ENCODE measurements around the gene LAMB1.

The LAMB1 gene

GRCh38 chr7:107943018-107943417, 59.9 kb downstream of the LAMB1 start:
- H3K36me3 ChIP-seq (ENCODE audit: control insufficient read depth, insufficient read depth, low read length): no peaks in the 10 kb centered on the region
- H3K4me1 ChIP-seq (ENCODE audit: control insufficient read depth, insufficient read depth, low read length, poor library complexity, severe bottlenecking): no peaks in the 10 kb centered on the region
- DNase-seq: no peak
- H3K27me3 ChIP-seq (replicated peaks; ENCODE audit: control insufficient read depth, insufficient read depth, low read length, poor library complexity, severe bottlenecking): no peaks in the 10 kb centered on the region
- H3K4me3 ChIP-seq (ENCODE audit: insufficient read depth, low read depth, low read length, poor library complexity, severe bottlenecking): no peak overlapping the region
- no peaks in the 10 kb centered on the region for H3K9me3 ChIP-seq (ENCODE audit: control insufficient read depth, low read length)
- H3K27ac ChIP-seq (ENCODE audit: insufficient read depth, low read length, poor library complexity, severe bottlenecking): no peak overlapping the region

- no peaks in the 10 kb centered on the region for H3K27me3 ChIP-seq (replicated peaks; ENCODE audit: control insufficient read depth, insufficient read depth, low read length, poor library complexity, severe bottlenecking)
- no peak for DNase-seq
- H3K27ac ChIP-seq (ENCODE audit: insufficient read depth, low read length, poor library complexity, severe bottlenecking): no peak overlapping the region
- H3K9me3 ChIP-seq (ENCODE audit: control insufficient read depth, low read length): no peaks in the 10 kb centered on the region
- no peak overlapping the region for H3K4me3 ChIP-seq (ENCODE audit: insufficient read depth, low read depth, low read length, poor library complexity, severe bottlenecking)
- no peaks in the 10 kb centered on the region for H3K36me3 ChIP-seq (ENCODE audit: control insufficient read depth, insufficient read depth, low read length)
- no peaks in the 10 kb centered on the region for H3K4me1 ChIP-seq (ENCODE audit: control insufficient read depth, insufficient read depth, low read length, poor library complexity, severe bottlenecking)
Measured at GRCh38 chr7:107940951-107941350, 62.0 kb downstream of the LAMB1 start.

DNA sequence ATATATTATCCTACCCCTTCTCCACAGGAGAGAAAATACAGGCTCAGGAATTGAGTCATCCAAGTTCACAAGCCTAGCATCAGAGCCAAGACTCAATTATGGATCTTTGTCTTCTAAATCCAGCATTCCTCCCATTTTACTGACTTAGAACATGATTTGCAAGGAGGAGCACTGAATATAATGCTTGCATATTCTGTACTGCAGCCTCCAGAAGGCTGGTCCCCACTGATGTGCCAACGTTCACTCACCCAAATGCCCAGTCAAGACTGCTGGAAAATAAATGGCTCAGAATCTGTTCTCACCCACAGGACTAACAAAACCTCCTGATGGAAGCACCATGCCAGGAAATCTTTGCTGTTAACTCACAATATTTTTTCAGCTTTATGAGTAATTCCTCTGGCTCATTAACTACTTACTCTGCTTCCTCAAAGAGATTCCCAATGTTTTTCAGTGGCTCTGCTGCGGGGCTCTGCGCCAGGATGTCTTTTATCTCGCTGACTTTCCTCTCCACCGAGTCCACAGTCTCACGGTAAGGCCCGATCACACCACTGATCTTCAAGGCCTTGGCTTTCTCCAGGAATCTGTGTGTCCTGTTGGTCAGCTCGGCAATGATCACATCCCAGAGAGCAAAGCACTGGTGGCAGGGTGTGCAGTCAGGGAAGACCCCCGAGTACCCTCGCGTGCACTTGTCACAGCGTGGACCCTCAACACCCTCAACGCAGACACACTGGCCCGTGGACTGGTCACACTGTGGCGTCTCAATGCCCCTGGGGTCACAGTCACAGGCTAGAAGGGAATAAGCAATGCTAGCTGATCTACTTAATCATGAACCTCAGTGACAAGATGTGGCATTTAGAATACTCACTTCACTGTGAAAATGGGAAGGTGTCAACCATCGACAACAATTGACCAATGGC, 63.1 kb downstream of the LAMB1 start:
- H3K4me3 ChIP-seq (ENCODE audit: insufficient read depth, low read depth, low read length, poor library complexity, severe bottlenecking): no peak overlapping the region
- no peaks in the 10 kb centered on the region for H3K36me3 ChIP-seq (ENCODE audit: control insufficient read depth, insufficient read depth, low read length)
- no peak overlapping the region for H3K27ac ChIP-seq (ENCODE audit: insufficient read depth, low read length, poor library complexity, severe bottlenecking)
- H3K27me3 ChIP-seq (replicated peaks; ENCODE audit: control insufficient read depth, insufficient read depth, low read length, poor library complexity, severe bottlenecking): no peaks in the 10 kb centered on the region
- no peaks in the 10 kb centered on the region for H3K4me1 ChIP-seq (ENCODE audit: control insufficient read depth, insufficient read depth, low read length, poor library complexity, severe bottlenecking)
- no peak for DNase-seq
- no peaks in the 10 kb centered on the region for H3K9me3 ChIP-seq (ENCODE audit: control insufficient read depth, low read length)

- Histone ChIP-seq H3K9me3 (ENCODE audit: control insufficient read depth, low read length) (no peaks in the 10 kb centered on the region), H3K27me3 (replicated peaks; ENCODE audit: control insufficient read depth, insufficient read depth, low read length, poor library complexity, severe bottlenecking) (no peaks in the 10 kb centered on the region), H3K4me3 (ENCODE audit: insufficient read depth, low read depth, low read length, poor library complexity, severe bottlenecking) (no peak overlapping the region), H3K4me1 (ENCODE audit: control insufficient read depth, insufficient read depth, low read length, poor library complexity, severe bottlenecking) (no peaks in the 10 kb centered on the region), H3K27ac (ENCODE audit: insufficient read depth, low read length, poor library complexity, severe bottlenecking) (no peak overlapping the region), H3K36me3 (ENCODE audit: control insufficient read depth, insufficient read depth, low read length) (no peaks in the 10 kb centered on the region)
- DNase-seq: no peak
Measured at GRCh38 chr7:107938456-107939250, 64.3 kb downstream of the LAMB1 start.

DNA sequence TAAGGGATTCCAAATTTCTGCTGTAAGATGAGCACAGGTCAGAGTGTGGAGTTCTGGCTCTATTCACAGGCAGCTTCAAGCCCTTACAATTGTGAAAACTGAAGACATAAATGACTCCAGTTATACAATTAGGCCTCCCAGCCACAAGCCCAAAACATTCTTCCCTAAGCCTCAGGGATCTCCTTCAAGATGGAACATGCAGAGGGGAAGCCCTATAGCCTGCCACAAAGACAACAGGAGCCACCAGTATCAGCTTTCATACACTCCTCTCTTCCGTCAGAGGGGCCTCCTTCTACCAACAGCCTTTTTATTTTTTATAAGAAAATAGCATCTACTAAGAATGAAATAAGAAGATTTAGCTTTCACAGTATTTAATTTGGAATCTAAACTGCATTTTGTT, 65.4 kb downstream of the LAMB1 start:
- no peaks in the 10 kb centered on the region for H3K27me3 ChIP-seq (replicated peaks; ENCODE audit: control insufficient read depth, insufficient read depth, low read length, poor library complexity, severe bottlenecking)
- H3K9me3 ChIP-seq (ENCODE audit: control insufficient read depth, low read length): no peaks in the 10 kb centered on the region
- DNase-seq: no peak
- H3K4me3 ChIP-seq (ENCODE audit: insufficient read depth, low read depth, low read length, poor library complexity, severe bottlenecking): no peak overlapping the region
- no peaks in the 10 kb centered on the region for H3K4me1 ChIP-seq (ENCODE audit: control insufficient read depth, insufficient read depth, low read length, poor library complexity, severe bottlenecking)
- H3K27ac ChIP-seq (ENCODE audit: insufficient read depth, low read length, poor library complexity, severe bottlenecking): no peak overlapping the region
- H3K36me3 ChIP-seq (ENCODE audit: control insufficient read depth, insufficient read depth, low read length): no peaks in the 10 kb centered on the region

GRCh38 chr7:107936312-107936711, 66.6 kb downstream of the LAMB1 start:
- H3K27me3 ChIP-seq (replicated peaks; ENCODE audit: control insufficient read depth, insufficient read depth, low read length, poor library complexity, severe bottlenecking): no peaks in the 10 kb centered on the region
- no peak overlapping the region for H3K27ac ChIP-seq (ENCODE audit: insufficient read depth, low read length, poor library complexity, severe bottlenecking)
- H3K4me3 ChIP-seq (ENCODE audit: insufficient read depth, low read depth, low read length, poor library complexity, severe bottlenecking): no peak overlapping the region
- no peaks in the 10 kb centered on the region for H3K4me1 ChIP-seq (ENCODE audit: control insufficient read depth, insufficient read depth, low read length, poor library complexity, severe bottlenecking)
- no peaks in the 10 kb centered on the region for H3K36me3 ChIP-seq (ENCODE audit: control insufficient read depth, insufficient read depth, low read length)
- no peaks in the 10 kb centered on the region for H3K9me3 ChIP-seq (ENCODE audit: control insufficient read depth, low read length)
- DNase-seq: no peak

DNA sequence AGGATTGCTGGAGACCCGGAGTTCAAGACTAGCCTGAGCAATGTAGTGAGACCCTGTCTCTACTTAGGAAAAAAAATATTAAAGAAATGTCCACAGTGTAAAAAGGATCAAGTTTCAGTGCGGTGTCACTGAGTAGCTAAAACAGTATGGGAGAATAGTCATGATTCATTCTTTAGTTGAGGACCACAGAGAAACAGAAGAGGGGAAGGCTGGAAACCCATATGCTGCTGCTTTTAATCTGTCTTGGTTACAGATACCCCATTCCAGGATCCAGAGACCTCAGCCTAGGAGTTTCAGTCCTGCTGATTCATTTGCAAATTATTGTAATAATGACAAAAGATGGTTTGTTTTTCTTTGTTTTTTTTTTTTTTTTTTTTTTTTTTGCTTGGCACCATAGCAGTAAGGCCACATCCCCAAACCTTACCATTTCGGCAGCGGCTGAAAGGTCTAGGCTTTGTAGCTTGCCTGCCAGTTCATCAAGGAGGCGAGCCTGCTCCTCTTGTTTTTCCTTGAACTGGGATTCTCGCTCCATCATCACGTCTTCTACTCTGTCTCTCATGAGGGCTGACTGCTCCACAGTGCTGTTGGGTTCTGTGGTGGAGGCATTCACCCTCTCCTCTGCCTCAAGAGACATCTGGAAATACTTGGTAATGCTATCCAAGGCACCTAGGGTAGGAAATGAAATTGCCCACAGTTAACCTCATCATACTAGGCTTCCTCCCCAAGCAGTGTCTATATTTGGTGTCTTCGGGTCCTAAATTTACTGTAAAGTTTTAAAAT, 67.8 kb downstream of the LAMB1 start:
- Histone ChIP-seq H3K9me3 (ENCODE audit: control insufficient read depth, low read length) (no peaks in the 10 kb centered on the region), H3K4me3 (ENCODE audit: insufficient read depth, low read depth, low read length, poor library complexity, severe bottlenecking) (no peak overlapping the region), H3K27ac (ENCODE audit: insufficient read depth, low read length, poor library complexity, severe bottlenecking) (no peak overlapping the region), H3K27me3 (replicated peaks; ENCODE audit: control insufficient read depth, insufficient read depth, low read length, poor library complexity, severe bottlenecking) (no peaks in the 10 kb centered on the region), H3K4me1 (ENCODE audit: control insufficient read depth, insufficient read depth, low read length, poor library complexity, severe bottlenecking) (no peaks in the 10 kb centered on the region), H3K36me3 (ENCODE audit: control insufficient read depth, insufficient read depth, low read length) (no peaks in the 10 kb centered on the region)
- no peak for DNase-seq

- Histone ChIP-seq H3K4me1 (ENCODE audit: control insufficient read depth, insufficient read depth, low read length, poor library complexity, severe bottlenecking) (no peaks in the 10 kb centered on the region), H3K27me3 (replicated peaks; ENCODE audit: control insufficient read depth, insufficient read depth, low read length, poor library complexity, severe bottlenecking) (no peaks in the 10 kb centered on the region), H3K36me3 (ENCODE audit: control insufficient read depth, insufficient read depth, low read length) (no peaks in the 10 kb centered on the region), H3K9me3 (ENCODE audit: control insufficient read depth, low read length) (no peaks in the 10 kb centered on the region), H3K4me3 (ENCODE audit: insufficient read depth, low read depth, low read length, poor library complexity, severe bottlenecking) (no peak overlapping the region), H3K27ac (ENCODE audit: insufficient read depth, low read length, poor library complexity, severe bottlenecking) (no peak overlapping the region)
- no peak for DNase-seq
Measured at GRCh38 chr7:107933386-107934013, 69.5 kb downstream of the LAMB1 start.

GRCh38 chr7:107932805-107933204, 70.2 kb downstream of the LAMB1 start:
- no peak for DNase-seq
- no peaks in the 10 kb centered on the region for H3K36me3 ChIP-seq (ENCODE audit: control insufficient read depth, insufficient read depth, low read length)

More at GRCh38 chr7:107932805-107933204, 70.2 kb downstream of the LAMB1 start:
- Histone ChIP-seq H3K27me3 (replicated peaks; ENCODE audit: control insufficient read depth, insufficient read depth, low read length, poor library complexity, severe bottlenecking) (no peaks in the 10 kb centered on the region), H3K27ac (ENCODE audit: insufficient read depth, low read length, poor library complexity, severe bottlenecking) (no peak overlapping the region), H3K9me3 (ENCODE audit: control insufficient read depth, low read length) (no peaks in the 10 kb centered on the region), H3K4me3 (ENCODE audit: insufficient read depth, low read depth, low read length, poor library complexity, severe bottlenecking) (no peak overlapping the region), H3K4me1 (ENCODE audit: control insufficient read depth, insufficient read depth, low read length, poor library complexity, severe bottlenecking) (no peaks in the 10 kb centered on the region)
